ENCODE results near the gene CUL2.
A peak's percentile ranks its signal among the peaks of the same experiment; 100 is the strongest.
"Not testable (repeated sequence)": the region's sequence is repeated elsewhere in the genome, so short reads cannot be mapped to it uniquely, and the experiment has no call there.

The CUL2 gene

DNA sequence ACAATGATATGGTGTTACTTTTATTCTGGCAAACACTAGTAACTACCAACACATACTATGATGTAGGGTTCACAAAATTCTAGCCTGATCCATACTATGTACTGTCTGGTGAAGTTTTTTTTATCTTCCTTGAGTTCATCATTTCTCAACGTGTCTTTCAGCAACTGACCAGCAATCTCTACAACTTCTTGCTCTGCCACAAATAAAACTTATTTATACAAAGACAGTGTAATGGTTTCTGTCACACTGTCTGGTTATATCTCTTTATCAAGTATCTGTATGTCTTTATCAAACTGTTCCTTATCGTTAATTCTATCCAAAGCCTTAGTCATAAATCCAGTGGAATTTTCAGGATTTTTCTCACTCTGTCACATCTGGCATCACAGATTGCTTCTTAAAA, 69.7 kb downstream of the CUL2 start:
- FAIRE-seq (no peak), DNase-seq (ENCODE audit: low spot score) (no peak)

GRCh38 chr10:35019041-35020024, 70.8 kb downstream of the CUL2 start:
- no peak for DNase-seq (ENCODE audit: low spot score)
- no peak for FAIRE-seq

GRCh38 chr10:35017608-35018007, 72.5 kb downstream of the CUL2 start:
- DNase-seq (ENCODE audit: low spot score), result no peak
- no peak for FAIRE-seq

DNA sequence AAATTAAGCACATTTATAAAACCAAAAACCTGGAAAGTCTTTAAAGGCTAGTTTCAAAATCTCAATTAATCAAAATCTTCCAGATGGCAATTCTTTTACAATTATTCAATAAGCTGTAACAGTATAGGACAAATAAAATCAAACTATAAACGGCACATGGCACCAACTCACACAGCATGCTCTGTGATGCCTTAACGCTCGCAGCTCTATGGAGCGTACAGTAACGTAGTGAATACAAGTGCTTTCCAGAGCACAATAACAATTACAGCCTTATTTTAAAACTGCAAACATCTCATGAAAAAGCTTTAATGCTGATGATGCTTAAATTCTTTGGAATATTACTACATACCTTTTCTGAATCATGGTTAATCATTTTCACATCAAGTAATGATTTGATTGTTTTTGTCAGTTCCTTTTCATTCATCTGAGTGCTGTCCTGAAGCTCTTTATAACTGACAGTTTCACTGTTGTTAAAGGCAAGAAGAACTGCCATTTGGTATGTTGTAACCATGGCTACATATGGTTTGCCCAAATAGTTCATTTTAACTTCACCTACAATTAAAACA, 74.2 kb downstream of the CUL2 start:
- DNase-seq (ENCODE audit: low spot score), result no peak
- peak; percentile 31 for FAIRE-seq

DNA sequence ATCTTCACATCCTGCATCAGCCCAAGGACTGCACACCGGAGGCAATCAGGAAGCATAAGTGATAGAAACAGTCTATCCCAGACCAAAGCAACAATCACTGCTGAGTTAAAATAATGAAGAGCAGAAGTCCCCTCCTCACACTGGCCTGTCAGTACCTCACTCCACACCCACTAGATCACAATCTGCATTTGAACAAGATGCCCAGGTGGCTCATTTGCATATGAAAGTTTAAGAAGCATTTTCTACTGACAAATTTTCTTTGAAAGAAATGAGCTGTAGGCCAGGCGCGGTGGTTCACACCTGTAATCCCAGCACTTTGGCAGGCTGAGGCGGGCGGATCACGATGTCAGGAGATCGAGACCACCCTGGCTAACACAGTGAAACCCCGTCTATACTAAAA, 77.4 kb downstream of the CUL2 start:
- DNase-seq (ENCODE audit: low spot score) (no peak), FAIRE-seq (no peak)

DNA sequence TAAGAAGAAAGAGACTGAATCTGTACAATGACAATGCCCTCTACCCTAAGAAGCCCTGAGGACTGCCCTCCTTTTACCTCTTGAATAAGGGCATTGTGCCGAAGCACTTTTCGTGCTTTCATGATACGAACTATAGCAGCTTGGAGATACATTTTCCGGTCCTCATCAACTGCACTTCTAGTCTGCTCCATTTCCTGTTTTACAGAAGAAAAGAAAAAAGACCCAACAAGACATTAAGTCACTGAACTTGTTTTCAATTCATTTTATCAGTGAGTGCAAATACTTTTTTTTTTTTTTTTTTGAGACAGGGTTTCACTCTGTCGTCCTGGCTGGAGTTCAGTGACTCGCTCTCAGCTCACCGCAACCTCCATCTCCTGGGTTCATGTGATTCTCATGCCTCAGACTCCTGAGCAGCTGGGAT, 78.4 kb downstream of the CUL2 start:
- DNase-seq (ENCODE audit: low spot score), result peak; percentile 49
- peak; percentile 82 for FAIRE-seq

GRCh38 chr10:35007858-35008301, 82.3 kb downstream of the CUL2 start:
- DNase-seq (ENCODE audit: low spot score), result peak; percentile 87
- FAIRE-seq, result peak; percentile 89

DNA sequence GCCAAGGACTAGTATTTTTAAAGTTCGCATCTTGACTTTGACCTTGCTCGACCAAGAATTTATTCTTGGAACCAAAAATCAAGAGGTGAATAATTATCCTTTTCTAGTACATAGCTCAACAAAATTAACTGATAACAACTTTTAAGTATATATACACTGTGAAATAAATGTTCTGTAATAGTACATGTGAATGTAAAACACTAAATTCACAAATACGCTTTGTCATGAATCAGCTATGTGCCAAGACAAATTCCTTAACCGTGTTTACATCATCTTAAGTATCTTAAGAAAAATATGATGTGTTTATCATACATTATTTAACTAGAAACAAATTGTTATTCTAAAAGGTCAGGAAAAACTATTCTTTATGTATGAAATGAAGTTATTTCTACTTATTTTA, 83.3 kb downstream of the CUL2 start:
- DNase-seq (ENCODE audit: low spot score) (no peak), FAIRE-seq (no peak)

GRCh38 chr10:35005868-35006267, 84.3 kb downstream of the CUL2 start:
- FAIRE-seq (peak; percentile 99), DNase-seq (ENCODE audit: low spot score) (peak; percentile 99)

DNA sequence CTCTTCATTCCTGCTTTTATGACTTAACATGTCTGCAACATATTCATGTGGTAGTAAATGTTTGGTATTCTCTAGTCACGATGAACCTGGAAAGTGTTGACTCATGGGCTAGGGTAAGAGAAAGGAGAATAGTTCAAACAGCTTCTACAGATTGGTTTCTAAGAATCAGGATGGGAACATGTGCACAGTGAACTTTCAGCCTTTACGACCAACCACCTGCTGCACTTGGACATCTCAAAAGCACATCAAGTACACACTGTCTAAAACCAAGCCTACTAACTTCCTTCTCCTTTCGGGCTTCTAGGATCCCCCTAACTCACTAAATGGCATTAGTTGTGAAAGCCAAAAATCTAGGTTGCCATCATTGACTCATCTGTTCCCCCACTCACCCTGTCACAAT, 85.5 kb downstream of the CUL2 start:
- DNase-seq (ENCODE audit: low spot score) (no peak), FAIRE-seq (no peak)

DNA sequence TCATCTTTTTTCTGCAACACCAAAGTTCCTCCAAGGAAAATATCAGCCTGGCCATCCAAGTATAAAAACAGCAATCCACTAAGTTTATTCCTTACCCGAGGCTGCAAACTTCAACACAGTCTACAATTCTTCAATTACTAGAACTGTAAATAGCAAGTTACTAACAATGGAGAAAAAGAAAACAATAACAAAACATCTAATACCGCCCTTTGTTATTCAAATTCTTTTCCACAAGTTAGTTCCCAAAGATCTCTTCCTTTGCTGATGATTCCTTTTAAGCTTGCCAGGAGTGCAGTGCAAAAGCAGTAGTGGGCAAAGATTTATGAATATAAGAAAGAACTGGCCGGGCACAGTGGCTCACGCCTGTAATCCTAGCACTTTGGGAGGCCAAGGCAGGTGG, 86.2 kb downstream of the CUL2 start:
- FAIRE-seq (no peak), DNase-seq (ENCODE audit: low spot score) (no peak)

- FAIRE-seq, result no peak
- DNase-seq (ENCODE audit: low spot score), result no peak
Measured at GRCh38 chr10:35000936-35001335, 89.2 kb downstream of the CUL2 start.

DNA sequence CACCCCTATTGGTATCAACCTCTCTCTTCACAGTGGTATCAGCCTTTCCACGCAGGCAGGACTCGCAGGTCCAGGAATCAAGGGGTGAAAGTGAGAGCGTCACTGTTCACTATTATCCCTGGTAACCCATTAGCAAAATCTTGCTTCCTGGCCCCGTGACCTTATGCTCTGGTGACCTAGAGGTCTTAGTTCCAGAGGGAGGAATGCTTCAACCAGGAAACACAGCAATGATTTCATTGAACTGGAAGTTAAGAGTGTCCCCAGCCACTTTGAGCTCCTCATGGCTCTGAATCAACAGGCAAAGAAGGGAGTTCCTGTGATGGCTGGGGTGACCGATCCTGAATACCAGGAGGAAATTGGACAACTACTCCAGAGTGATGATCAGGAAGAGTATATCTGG, 90.6 kb downstream of the CUL2 start:
- no peak for FAIRE-seq
- peak; percentile 7 for DNase-seq (ENCODE audit: low spot score)

- no peak for FAIRE-seq
Measured at GRCh38 chr10:34998940-34999339, 91.2 kb downstream of the CUL2 start.

DNA sequence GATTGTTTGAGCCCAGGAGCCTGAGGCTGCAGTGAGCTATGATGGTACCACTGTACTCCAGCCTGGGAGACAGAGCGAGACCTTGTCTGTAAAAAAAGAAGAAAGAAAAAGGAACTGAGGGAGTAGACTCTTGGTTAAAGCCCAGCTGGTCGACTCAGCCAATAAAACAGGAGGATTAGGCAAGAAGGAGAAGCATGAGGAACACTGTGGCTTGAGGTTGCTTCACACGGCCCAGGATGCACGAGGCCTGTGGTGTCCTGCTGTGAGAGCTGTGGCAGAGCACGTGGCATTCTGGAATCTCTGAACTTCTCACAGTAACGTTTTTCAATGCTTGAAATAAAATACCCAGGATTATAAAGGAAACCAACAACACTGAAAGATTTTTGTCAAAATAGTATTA, 93.3 kb downstream of the CUL2 start:
- no peak for FAIRE-seq

More at GRCh38 chr10:34998940-34999339, 91.2 kb downstream of the CUL2 start:
- no peak for DNase-seq (ENCODE audit: low spot score)

DNA sequence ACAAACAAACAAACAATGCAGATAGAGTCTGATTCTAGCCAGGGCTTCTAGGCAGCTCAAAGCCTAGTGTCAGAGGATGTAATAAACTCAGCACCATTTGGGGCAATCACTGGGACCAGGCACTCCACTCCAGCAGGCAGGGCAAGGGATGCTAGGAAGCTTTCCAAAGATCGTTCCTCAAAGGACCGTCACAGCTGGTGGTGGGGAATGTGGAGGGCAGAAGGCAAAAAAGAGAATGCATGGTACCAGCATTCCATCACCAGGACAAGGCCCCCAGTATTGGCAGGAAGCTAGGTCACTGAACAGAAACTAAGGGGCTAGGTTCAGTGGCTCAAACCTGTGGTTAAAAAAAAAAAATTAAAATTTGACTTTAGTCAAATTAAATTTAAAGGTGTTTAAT, 94.2 kb downstream of the CUL2 start:
- FAIRE-seq (no peak), DNase-seq (ENCODE audit: low spot score) (no peak)

More for the DNA sequence above, 93.3 kb downstream of the CUL2 start:
- DNase-seq (ENCODE audit: low spot score), result peak; percentile 6

DNA sequence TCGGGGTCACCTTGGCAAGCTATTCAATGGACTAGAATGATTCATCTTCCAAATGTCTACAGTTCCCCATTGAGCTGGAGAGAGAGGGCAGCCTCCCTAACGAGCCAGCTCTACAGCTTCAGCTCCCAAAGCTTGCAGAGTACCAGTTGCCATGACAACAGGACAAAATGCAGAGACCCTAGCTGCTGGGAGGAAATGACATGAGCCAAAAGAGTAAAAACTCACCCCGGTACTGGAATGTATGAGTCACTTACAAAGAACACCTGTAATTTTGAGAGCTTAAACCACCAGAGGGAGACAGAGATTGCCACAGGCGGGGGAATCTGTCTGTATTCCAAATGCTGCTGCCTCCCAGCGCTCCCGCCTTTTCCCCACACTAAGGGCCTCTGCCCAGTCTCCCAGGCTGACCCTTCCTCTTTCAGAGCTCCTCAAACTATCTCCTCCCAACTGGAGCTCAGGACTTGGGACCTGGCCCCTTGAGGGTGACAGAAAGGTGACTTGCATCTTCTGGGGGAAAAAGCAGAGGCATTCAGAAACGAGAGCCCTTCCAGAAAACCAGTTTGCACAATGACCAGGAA, 95.5 kb downstream of the CUL2 start:
- DNase-seq (ENCODE audit: low spot score) (peak; percentile 88), FAIRE-seq (peak; percentile 16)

- FAIRE-seq, result no peak
- DNase-seq (ENCODE audit: low spot score), result no peak
Measured at GRCh38 chr10:34993782-34994181, 96.4 kb downstream of the CUL2 start.

- not testable (repeated sequence) for DNase-seq (ENCODE audit: low spot score); FAIRE-seq
Measured at GRCh38 chr10:34991117-34991516, 99.0 kb downstream of the CUL2 start.

- FAIRE-seq (no peak), DNase-seq (ENCODE audit: low spot score) (no peak)
Measured at GRCh38 chr10:34988397-34989067, 101.6 kb downstream of the CUL2 start.

DNA sequence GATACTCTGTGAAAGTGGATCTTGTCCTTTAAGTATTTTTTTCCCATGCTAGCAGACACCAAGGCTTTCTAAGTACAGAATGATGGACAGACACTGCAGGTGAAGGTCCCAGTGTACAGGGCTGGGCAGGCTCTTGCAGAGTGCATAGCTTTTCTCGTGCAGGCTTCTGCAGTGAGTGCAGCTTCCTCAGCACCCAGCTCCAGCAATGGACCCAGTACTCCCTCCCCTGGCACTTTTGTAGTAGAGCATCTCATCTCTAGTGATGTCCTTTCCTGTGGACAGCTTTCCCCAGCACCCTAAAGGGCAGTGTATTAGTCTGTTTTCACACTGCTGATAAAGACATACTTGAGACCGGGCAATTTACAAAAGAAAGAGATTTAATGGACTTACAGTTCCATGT, 104.3 kb downstream of the CUL2 start:
- FAIRE-seq (no peak), DNase-seq (ENCODE audit: low spot score) (peak; percentile 18)

DNA sequence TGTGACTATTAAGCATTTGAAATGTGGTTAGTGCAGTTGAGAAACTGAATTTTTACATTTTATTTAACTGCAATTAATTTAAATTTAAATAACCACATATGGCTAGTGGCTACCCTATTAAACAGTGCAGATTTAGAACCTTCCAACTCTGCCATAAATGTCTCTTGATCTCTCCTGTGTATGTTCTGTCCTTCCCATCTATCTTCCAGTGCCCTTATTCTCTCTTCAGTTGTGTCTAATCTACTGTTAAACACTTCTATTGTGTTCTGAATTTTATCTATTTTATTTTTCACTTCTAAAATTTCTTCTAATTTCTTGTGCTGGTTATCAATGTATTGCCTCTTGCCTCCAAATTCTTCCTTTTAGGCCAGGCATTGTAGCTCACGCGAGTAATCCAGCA, 105.0 kb downstream of the CUL2 start:
- DNase-seq (ENCODE audit: low spot score) (no peak), FAIRE-seq (no peak)
